IMR-90 (cell line): ENCODE data around the gene PPP2R1B. TPM values are rescaled to one million over a fixed set of nuclear protein-coding genes. Genes with fewer than 3 reads are reported as not detected.

Experiments
- ATAC-seq: fragments of 200-7000 bp; cut with Tn5 transposase; 2 replicates; pipeline ENCODE4 v1.9.1; 2020; ENCODE audit warnings: low read depth, mild to moderate bottlenecking, moderate library complexity
- BruUV-seq: library from RNA; stranded (reverse); fragments of 400-500 nt; replicated peaks from 2 replicates; lab custom pipeline; 2021; lab: Mats Ljungman, UMichigan
- CTCF ChIA-PET: fragments of 300-600 bp; formaldehyde crosslinking; extraction: SDS; loops from one replicate; lab custom pipeline; 2021; ENCODE audit warnings: antibody characterized with exemption; lab: Yijun Ruan, JAX
- POLR2A ChIA-PET: fragments of 300-600 bp; sonication (Branson Sonifier 250); formaldehyde crosslinking; loops from one replicate; lab custom pipeline; 2022; ENCODE audit warnings: antibody characterized with exemption; ENCODE audit not compliant: unreplicated experiment; lab: Charles Lee
- DNase-seq: peaks from one replicate; pipeline ENCODE4 v3.0.0; 2013
- H2AFZ ChIP-seq: replicated peaks from 2 replicates; pipeline ENCODE3; 2013; ENCODE audit warnings: low read length, mild to moderate bottlenecking; ENCODE audit not compliant: poor library complexity
- H2AK5ac ChIP-seq: 2 replicates; pipeline ENCODE4 v1.6.1; 2013; ENCODE audit warnings: low read depth, low read length, inconsistent platforms
- H2AK9ac ChIP-seq: replicated peaks from 2 replicates; pipeline ENCODE3; 2013; ENCODE audit warnings: mild to moderate bottlenecking, low read depth, low read length, moderate library complexity; ENCODE audit not compliant: poor library complexity
- H2BK120ac ChIP-seq: 2 replicates; pipeline ENCODE4 v1.6.1; 2013; ENCODE audit warnings: low read depth, low read length, inconsistent platforms
- H2BK15ac ChIP-seq: 3 replicates; pipeline ENCODE4 v1.6.1; 2013; ENCODE audit warnings: low read depth, low read length, inconsistent platforms
- H2BK20ac ChIP-seq: 2 replicates; pipeline ENCODE4 v1.6.1; 2013; ENCODE audit warnings: low read depth, mild to moderate bottlenecking, inconsistent platforms, low read length, moderate library complexity
- H2BK5ac ChIP-seq: 2 replicates; pipeline ENCODE4 v1.6.1; 2013; ENCODE audit warnings: mild to moderate bottlenecking, low read depth, low read length, inconsistent platforms; ENCODE audit not compliant: poor library complexity, severe bottlenecking
- H3K14ac ChIP-seq: replicated peaks from 2 replicates; pipeline ENCODE4 v1.6.1; 2013; ENCODE audit warnings: low read depth, low read length, inconsistent platforms
- H3K18ac ChIP-seq: 2 replicates; pipeline ENCODE4 v1.6.1; 2013; ENCODE audit warnings: low read depth, low read length, control low read depth
- H3K23ac ChIP-seq: 2 replicates; pipeline ENCODE4 v1.6.1; 2013; ENCODE audit warnings: low read depth, low read length, inconsistent platforms
- H3K27ac ChIP-seq: 2 replicates; pipeline ENCODE4 v1.5.1; 2013; ENCODE audit warnings: mild to moderate bottlenecking, control low read depth, low read length; ENCODE audit not compliant: insufficient read depth
- H3K27me3 ChIP-seq: 2 replicates; pipeline ENCODE4 v1.6.1; 2013; ENCODE audit warnings: low read length; ENCODE audit not compliant: control insufficient read depth, insufficient read depth
- H3K36me3 ChIP-seq: 2 replicates; pipeline ENCODE4 v1.6.1; 2013; ENCODE audit warnings: low read length, mixed read lengths; ENCODE audit not compliant: control insufficient read depth, insufficient read depth
- H3K4ac ChIP-seq: 2 replicates; pipeline ENCODE4 v1.6.1; 2013; ENCODE audit warnings: low read depth, low read length, inconsistent platforms
- H3K4me1 ChIP-seq: 2 replicates; pipeline ENCODE4 v1.6.1; 2013; ENCODE audit warnings: low read length, mixed read lengths; ENCODE audit not compliant: control insufficient read depth, insufficient read depth
- H3K4me2 ChIP-seq: 2 replicates; pipeline ENCODE4 v1.6.1; 2013; ENCODE audit warnings: low read depth, mild to moderate bottlenecking, control low read depth, low read length, moderate library complexity
- H3K4me3 ChIP-seq: 2 replicates; pipeline ENCODE4 v1.5.1; 2013; ENCODE audit warnings: low read depth, mild to moderate bottlenecking, control low read depth, low read length, moderate library complexity; ENCODE audit not compliant: insufficient read depth
- H3K56ac ChIP-seq: 2 replicates; pipeline ENCODE4 v1.6.1; 2013; ENCODE audit warnings: low read length, inconsistent platforms; ENCODE audit not compliant: insufficient read depth; ENCODE audit errors: extremely low read depth
- H3K79me1 ChIP-seq, 2 experiments: 2 replicates each; pipeline ENCODE4 v1.6.1; 2013; ENCODE audit warnings: low read length in 2 of 2, inconsistent platforms in 1 of 2, low read depth in 1 of 2
- H3K9ac ChIP-seq: 2 replicates; pipeline ENCODE4 v1.6.1; 2013; ENCODE audit warnings: low read depth, low read length, control low read depth
- H3K9me1 ChIP-seq: 2 replicates; pipeline ENCODE4 v1.6.1; 2013; ENCODE audit warnings: low read length, inconsistent platforms; ENCODE audit not compliant: insufficient read depth
- H3K9me3 ChIP-seq: 2 replicates; pipeline ENCODE4 v1.6.1; 2013; ENCODE audit warnings: low read length; ENCODE audit not compliant: control insufficient read depth, insufficient read depth
- H4K20me1 ChIP-seq: 2 replicates; pipeline ENCODE4 v1.6.1; 2013; ENCODE audit warnings: low read length, inconsistent platforms; ENCODE audit not compliant: insufficient read depth
- H4K5ac ChIP-seq: 2 replicates; pipeline ENCODE4 v1.6.1; 2013; ENCODE audit warnings: mild to moderate bottlenecking, low read depth, low read length, control low read depth
- H4K8ac ChIP-seq, 2 experiments: 2 replicates each; pipeline ENCODE4 v1.6.1; 2013; ENCODE audit warnings: low read depth in 2 of 2, low read length in 2 of 2, control low read depth in 1 of 2, inconsistent platforms in 1 of 2
- H4K91ac ChIP-seq: 2 replicates; pipeline ENCODE4 v1.6.1; 2013; ENCODE audit warnings: low read depth, low read length, inconsistent platforms; ENCODE audit not compliant: insufficient read depth
- BHLHE40 ChIP-seq: fragments of 150-350 bp; IDR thresholded peaks from 2 replicates; pipeline ENCODE4 v1.6.1; 2016; ENCODE audit warnings: mild to moderate bottlenecking, low read depth, low read length
- CEBPB ChIP-seq: IDR thresholded peaks from 2 replicates; pipeline ENCODE4 v1.6.1; 2012; ENCODE audit warnings: low read depth, low read length, improper control_type of control experiment
- CHD1 ChIP-seq: IDR thresholded peaks from 2 replicates; pipeline ENCODE4 v1.6.1; 2012; ENCODE audit warnings: low read depth, low read length, improper control_type of control experiment
- CTCF ChIP-seq: conservative IDR thresholded peaks from 2 replicates; pipeline ENCODE4 v1.5.1; 2012; ENCODE audit warnings: mild to moderate bottlenecking, low read depth, low read length, improper control_type of control experiment
- ELK1 ChIP-seq: fragments of 150-350 bp; IDR thresholded peaks from 2 replicates; pipeline ENCODE4 v1.6.1; 2016; ENCODE audit warnings: low read depth, mild to moderate bottlenecking, low read length, moderate library complexity, borderline replicate concordance
- FOS ChIP-seq: fragments of 150-350 bp; IDR thresholded peaks from 2 replicates; pipeline ENCODE4 v1.6.1; 2016; ENCODE audit warnings: low read depth, low read length
- MAFK ChIP-seq: IDR thresholded peaks from 2 replicates; pipeline ENCODE4 v1.6.1; 2012; ENCODE audit warnings: low read depth, low read length, improper control_type of control experiment
- MAZ ChIP-seq: IDR thresholded peaks from 2 replicates; pipeline ENCODE4 v1.6.1; 2012; ENCODE audit warnings: low read depth, mild to moderate bottlenecking, low read length, improper control_type of control experiment, moderate library complexity, borderline replicate concordance
- MXI1 ChIP-seq: IDR thresholded peaks from 2 replicates; pipeline ENCODE4 v1.6.1; 2012; ENCODE audit warnings: low read depth, mild to moderate bottlenecking, low read length, moderate library complexity, borderline replicate concordance
- NFE2L2 ChIP-seq: fragments of 150-350 bp; IDR thresholded peaks from 2 replicates; pipeline ENCODE4 v1.6.1; 2016; ENCODE audit warnings: low read depth, mild to moderate bottlenecking, low read length
- POLR2A ChIP-seq: IDR thresholded peaks from 2 replicates; pipeline ENCODE4 v1.6.1; 2012; ENCODE audit warnings: mild to moderate bottlenecking, low read depth, low read length
- RAD21 ChIP-seq: IDR thresholded peaks from 2 replicates; pipeline ENCODE4 v1.6.1; 2012; ENCODE audit warnings: low read length, improper control_type of control experiment
- RCOR1 ChIP-seq: IDR thresholded peaks from 2 replicates; pipeline ENCODE4 v1.6.1; 2012; ENCODE audit warnings: mild to moderate bottlenecking, low read length, improper control_type of control experiment; ENCODE audit not compliant: insufficient replicate concordance
- RFX5 ChIP-seq: IDR thresholded peaks from 2 replicates; pipeline ENCODE4 v1.8.0; 2012; ENCODE audit warnings: low read depth, mild to moderate bottlenecking, low read length, moderate library complexity
- SMC3 ChIP-seq: fragments of 150-350 bp; IDR thresholded peaks from 2 replicates; pipeline ENCODE4 v1.6.1; 2016; ENCODE audit warnings: low read depth, mild to moderate bottlenecking, antibody characterized with exemption, low read length, moderate library complexity
- USF2 ChIP-seq: fragments of 150-350 bp; IDR thresholded peaks from 2 replicates; pipeline ENCODE4 v1.6.1; 2017; ENCODE audit warnings: mild to moderate bottlenecking, antibody characterized with exemption, low read length, low read depth
- WGBS, 2 experiments: methylation state at CpG; one replicate each; pipeline versions ENCODE4 v1.1.5 to v1.1.7; 2013; ENCODE audit warnings: missing lambda C conversion rate in 2 of 2; ENCODE audit not compliant: insufficient read length in 1 of 2; ENCODE audit errors: extremely low coverage in 2 of 2; 5-methylcytosine and 5-hydroxymethylcytosine counted together
- dilution Hi-C: fragments of 300-500 bp; cut with HindIII; formaldehyde crosslinking; loops from one replicate; pipeline ENCODE4 v1.14.3; 2018; ENCODE audit warnings: low sequenced_read_pairs; ENCODE audit not compliant: unreplicated experiment
- in situ Hi-C: fragments of 300-500 bp; cut with MboI; formaldehyde crosslinking; loops from 3 replicates; pipeline ENCODE4 v1.14.3; 2019; ENCODE audit warnings: low sequenced_read_pairs, inconsistent platforms, mixed read lengths
- intact Hi-C: fragments of 100-400 bp; cut with micrococcal nuclease; formaldehyde crosslinking; loops from 2 replicates; pipeline ENCODE4 v1.10.0; 2022
- polyA plus RNA-seq, 3 experiments: library from polyadenylated mRNA; depleted of rRNA; stranded (reverse); fragments of >200 nt; gene quantifications; 2 replicates each; pipeline ENCODE4 v1.2.3, GENCODE V29; 2012; ENCODE audit warnings: low replicate concordance in 1 of 3
- total RNA-seq: library from RNA; depleted of rRNA; stranded (reverse); fragments of >200 nt; gene quantifications from 2 replicates; pipeline ENCODE4 v1.2.3, GENCODE V29; 2012

PPP2R1B gene
- total and polyA plus RNA-seq, 2 of the 4 experiments (the other 2 are of a cell fraction), result 23.0 to 62.9 TPM

DNA sequence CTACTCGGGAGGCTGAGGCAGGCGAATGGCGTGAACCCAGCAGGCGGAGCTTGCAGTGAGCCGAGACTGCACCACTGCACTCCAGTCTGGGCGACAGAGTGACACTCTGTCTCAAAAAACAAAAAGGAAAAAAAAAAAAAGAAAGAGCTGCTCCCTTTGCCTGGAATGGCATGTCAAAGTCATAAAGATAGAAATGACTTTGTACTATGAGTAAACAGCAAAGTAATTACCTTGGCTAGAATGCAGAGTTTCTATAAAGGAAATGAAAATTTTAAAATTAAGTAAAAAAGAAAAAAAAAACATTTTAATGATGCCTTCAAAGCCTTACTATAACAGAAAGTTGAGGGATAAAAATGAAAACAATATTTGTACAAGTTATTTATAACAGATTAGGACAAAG, 10.1 kb downstream of the PPP2R1B start:
- Histone ChIP-seq H3K18ac (no peak overlapping the region), H3K23ac (no peak overlapping the region), H2BK120ac (no peak overlapping the region), H2BK15ac (no peak overlapping the region), H3K9me3 (no peaks in the 10 kb centered on the region), H3K9ac (no peak overlapping the region), H2AFZ (no peak overlapping the region), H3K4me3 (no peak overlapping the region), H4K8ac (no peak overlapping the region), H4K20me1 (no peaks in the 10 kb centered on the region), H3K27ac (no peak overlapping the region), H2BK20ac (no peak overlapping the region), H4K5ac (no peak overlapping the region), H3K4me2 (no peak overlapping the region), H2BK5ac (no peak overlapping the region), H3K14ac (no peak overlapping the region), H3K27me3 (no peaks in the 10 kb centered on the region), H2AK5ac (no peak overlapping the region), H4K91ac (no peak overlapping the region), H3K4ac (no peak overlapping the region), H3K56ac (no peak overlapping the region), H3K79me1 (peaks cover 20 to 33% of the 10 kb centered on the region in 2 experiments), H3K4me1 (no peaks in the 10 kb centered on the region; the same call in 1 of the 2 replicates), H3K9me1 (0 out of 2 replicates have a peak, but pooled peaks cover 4% of the 10 kb centered on the region), H3K36me3 (peaks cover 66% of the 10 kb centered on the region), H2AK9ac (no peak overlapping the region)
- POLR2A ChIA-PET, result no interaction called here
- CTCF ChIA-PET, result no interaction called here
- DNase-seq, result no peak
- no peak for TF ChIP-seq POLR2A
- no peak for TF ChIP-seq CHD1
- no peak for TF ChIP-seq MAZ
- TF ChIP-seq MAFK, result no peak
- no peak for TF ChIP-seq RCOR1
- no peak for TF ChIP-seq CEBPB
- TF ChIP-seq BHLHE40, result no peak
- TF ChIP-seq RFX5, result no peak
- no peak for TF ChIP-seq SMC3
- no peak for TF ChIP-seq CTCF
- no peak for TF ChIP-seq FOS
- no peak for TF ChIP-seq USF2
- TF ChIP-seq NFE2L2, result no peak
- no peak for TF ChIP-seq ELK1
- no peak for TF ChIP-seq MXI1
- TF ChIP-seq RAD21, result no peak
- 100% methylated on average over 3 of the region's 6 CpGs; no CpG with 5 or more reads in 1 of the 2 experiments for WGBS, 2 experiments
- BruUV-seq, result no TSS peak
- dilution Hi-C loops (no loop called here), intact Hi-C loops (no loop called here), in situ Hi-C loops (no loop called here)
- no peak for ATAC-seq
